ENCODE measurements around the gene CEACAM7.

The CEACAM7 gene

GRCh38 chr19:41699968-41700323 lies 11.9 kb upstream of the CEACAM7 start:
- H3K36me3 ChIP-seq (ENCODE audit: control insufficient read depth in 1 of 2, insufficient read depth in 2 of 2, low read length in 2 of 2), result no peaks in the 10 kb centered on the region
- WGBS (ENCODE audit: extremely low coverage, insufficient coverage, insufficient read length), result no CpG with 5 or more reads among the region's 2 CpGs
- no peak overlapping the region for H3K23ac ChIP-seq (ENCODE audit: low read length)
- no peak overlapping the region for H2AFZ ChIP-seq (ENCODE audit: insufficient read depth, low read length, poor library complexity)
- H4K8ac ChIP-seq (ENCODE audit: low read depth, low read length), result no peak overlapping the region
- H2BK12ac ChIP-seq (ENCODE audit: low read length), result no peak overlapping the region
- no peak overlapping the region for H4K12ac ChIP-seq (ENCODE audit: low read depth, low read length)
- no peak overlapping the region for H3K18ac ChIP-seq (ENCODE audit: low read length)
- H3K4me3 ChIP-seq (ENCODE audit: low read depth, low read length), result no peak overlapping the region
- no peak overlapping the region for H3K4ac ChIP-seq (ENCODE audit: low read depth, low read length)
- no peak overlapping the region for H3K27ac ChIP-seq (ENCODE audit: low read depth, low read length)
- no peaks in the 10 kb centered on the region for H3K79me2 ChIP-seq (ENCODE audit: control insufficient read depth, insufficient read depth, low read length, poor library complexity)
- no peak overlapping the region for H3K9ac ChIP-seq (ENCODE audit: low read length)
- no peak overlapping the region for H4K91ac ChIP-seq (ENCODE audit: low read depth, low read length)
- H3K9me3 ChIP-seq (ENCODE audit: insufficient read depth, low read depth, low read length), result peaks cover 64% of the 10 kb centered on the region
- H3K27me3 ChIP-seq (ENCODE audit: insufficient read depth, low read length), result no peaks in the 10 kb centered on the region
- no peak overlapping the region for H2BK120ac ChIP-seq (ENCODE audit: insufficient read depth, low read length, poor library complexity)
- no peak for DNase-seq
- no peak overlapping the region for H3K14ac ChIP-seq (ENCODE audit: low read length)
- no peak overlapping the region for H2AK5ac ChIP-seq (ENCODE audit: low read length)
- H3K4me1 ChIP-seq (ENCODE audit: control insufficient read depth in 1 of 2, insufficient read depth in 2 of 2, low read length in 2 of 2), result no peaks in the 10 kb centered on the region
- H3K4me2 ChIP-seq (ENCODE audit: low read length), result no peak overlapping the region
- H3K79me1 ChIP-seq (ENCODE audit: low read length), result no peaks in the 10 kb centered on the region
- H2BK5ac ChIP-seq (ENCODE audit: low read depth, low read length, poor library complexity), result no peak overlapping the region

GRCh38 chr19:41699231-41699967 lies 11.3 kb upstream of the CEACAM7 start:
- H3K4me1 ChIP-seq (ENCODE audit: control insufficient read depth in 1 of 2, insufficient read depth in 2 of 2, low read length in 2 of 2), result no peaks in the 10 kb centered on the region
- no peak overlapping the region for H3K4me2 ChIP-seq (ENCODE audit: low read length)
- H3K27me3 ChIP-seq (ENCODE audit: insufficient read depth, low read length), result no peaks in the 10 kb centered on the region
- H4K12ac ChIP-seq (ENCODE audit: low read depth, low read length), result no peak overlapping the region
- H3K18ac ChIP-seq (ENCODE audit: low read length), result no peak overlapping the region
- no peak overlapping the region for H3K9ac ChIP-seq (ENCODE audit: low read length)
- H2BK12ac ChIP-seq (ENCODE audit: low read length), result no peak overlapping the region
- no peak overlapping the region for H3K27ac ChIP-seq (ENCODE audit: low read depth, low read length)
- no peak overlapping the region for H2BK5ac ChIP-seq (ENCODE audit: low read depth, low read length, poor library complexity)
- DNase-seq, result no peak
- no peak overlapping the region for H3K4ac ChIP-seq (ENCODE audit: low read depth, low read length)
- no peak overlapping the region for H3K14ac ChIP-seq (ENCODE audit: low read length)
- H3K4me3 ChIP-seq (ENCODE audit: low read depth, low read length), result peak overlapping the region; percentile 27
- no peak overlapping the region for H4K8ac ChIP-seq (ENCODE audit: low read depth, low read length)
- no peak overlapping the region for H2AFZ ChIP-seq (ENCODE audit: insufficient read depth, low read length, poor library complexity)
- no peak overlapping the region for H2AK5ac ChIP-seq (ENCODE audit: low read length)
- H3K79me1 ChIP-seq (ENCODE audit: low read length), result no peaks in the 10 kb centered on the region
- no peaks in the 10 kb centered on the region for H3K36me3 ChIP-seq (ENCODE audit: control insufficient read depth in 1 of 2, insufficient read depth in 2 of 2, low read length in 2 of 2)
- no CpG with 5 or more reads among the region's 17 CpGs for WGBS (ENCODE audit: extremely low coverage, insufficient coverage, insufficient read length)
- peaks cover 68% of the 10 kb centered on the region for H3K9me3 ChIP-seq (ENCODE audit: insufficient read depth, low read depth, low read length)
- H3K23ac ChIP-seq (ENCODE audit: low read length), result no peak overlapping the region
- no peak overlapping the region for H4K91ac ChIP-seq (ENCODE audit: low read depth, low read length)
- no peaks in the 10 kb centered on the region for H3K79me2 ChIP-seq (ENCODE audit: control insufficient read depth, insufficient read depth, low read length, poor library complexity)
- no peak overlapping the region for H2BK120ac ChIP-seq (ENCODE audit: insufficient read depth, low read length, poor library complexity)

GRCh38 chr19:41698746-41699230 lies 10.7 kb upstream of the CEACAM7 start:
- no peak overlapping the region for H2BK12ac ChIP-seq (ENCODE audit: low read length)
- no peak overlapping the region for H4K12ac ChIP-seq (ENCODE audit: low read depth, low read length)
- H3K4ac ChIP-seq (ENCODE audit: low read depth, low read length), result no peak overlapping the region
- no peaks in the 10 kb centered on the region for H3K27me3 ChIP-seq (ENCODE audit: insufficient read depth, low read length)
- H3K79me2 ChIP-seq (ENCODE audit: control insufficient read depth, insufficient read depth, low read length, poor library complexity), result no peaks in the 10 kb centered on the region
- no peaks in the 10 kb centered on the region for H3K79me1 ChIP-seq (ENCODE audit: low read length)
- no peak for DNase-seq
- H2AFZ ChIP-seq (ENCODE audit: insufficient read depth, low read length, poor library complexity), result no peak overlapping the region
- no peak overlapping the region for H3K27ac ChIP-seq (ENCODE audit: low read depth, low read length)
- H4K8ac ChIP-seq (ENCODE audit: low read depth, low read length), result no peak overlapping the region
- peaks cover 67% of the 10 kb centered on the region for H3K9me3 ChIP-seq (ENCODE audit: insufficient read depth, low read depth, low read length)
- no peak overlapping the region for H3K4me3 ChIP-seq (ENCODE audit: low read depth, low read length)
- H2AK5ac ChIP-seq (ENCODE audit: low read length), result no peak overlapping the region
- no peak overlapping the region for H3K23ac ChIP-seq (ENCODE audit: low read length)
- no peak overlapping the region for H3K18ac ChIP-seq (ENCODE audit: low read length)
- no peak overlapping the region for H2BK120ac ChIP-seq (ENCODE audit: insufficient read depth, low read length, poor library complexity)
- no peaks in the 10 kb centered on the region for H3K4me1 ChIP-seq (ENCODE audit: control insufficient read depth in 1 of 2, insufficient read depth in 2 of 2, low read length in 2 of 2)
- WGBS (ENCODE audit: extremely low coverage, insufficient coverage, insufficient read length), result no CpG with 5 or more reads among the region's 1 CpG
- H4K91ac ChIP-seq (ENCODE audit: low read depth, low read length), result no peak overlapping the region
- no peaks in the 10 kb centered on the region for H3K36me3 ChIP-seq (ENCODE audit: control insufficient read depth in 1 of 2, insufficient read depth in 2 of 2, low read length in 2 of 2)
- no peak overlapping the region for H2BK5ac ChIP-seq (ENCODE audit: low read depth, low read length, poor library complexity)
- H3K9ac ChIP-seq (ENCODE audit: low read length), result no peak overlapping the region
- no peak overlapping the region for H3K14ac ChIP-seq (ENCODE audit: low read length)
- no peak overlapping the region for H3K4me2 ChIP-seq (ENCODE audit: low read length)

- H3K27me3 ChIP-seq (ENCODE audit: insufficient read depth, low read length), result no peaks in the 10 kb centered on the region
- WGBS (ENCODE audit: extremely low coverage, insufficient coverage, insufficient read length), result no CpG with 5 or more reads among the region's 9 CpGs
- no peak overlapping the region for H3K14ac ChIP-seq (ENCODE audit: low read length)
- no peak overlapping the region for H3K4me2 ChIP-seq (ENCODE audit: low read length)
- H2AFZ ChIP-seq (ENCODE audit: insufficient read depth, low read length, poor library complexity), result no peak overlapping the region
- H4K8ac ChIP-seq (ENCODE audit: low read depth, low read length), result no peak overlapping the region
- H3K23ac ChIP-seq (ENCODE audit: low read length), result no peak overlapping the region
- DNase-seq, result no peak
- H3K4ac ChIP-seq (ENCODE audit: low read depth, low read length), result no peak overlapping the region
- H4K12ac ChIP-seq (ENCODE audit: low read depth, low read length), result no peak overlapping the region
- H2BK5ac ChIP-seq (ENCODE audit: low read depth, low read length, poor library complexity), result no peak overlapping the region
- H3K79me1 ChIP-seq (ENCODE audit: low read length), result no peaks in the 10 kb centered on the region
- H3K27ac ChIP-seq (ENCODE audit: low read depth, low read length), result no peak overlapping the region
- H3K9me3 ChIP-seq (ENCODE audit: insufficient read depth, low read depth, low read length), result peaks cover 62% of the 10 kb centered on the region
- no peak overlapping the region for H2AK5ac ChIP-seq (ENCODE audit: low read length)
- H3K18ac ChIP-seq (ENCODE audit: low read length), result no peak overlapping the region
- H2BK120ac ChIP-seq (ENCODE audit: insufficient read depth, low read length, poor library complexity), result no peak overlapping the region
- H3K36me3 ChIP-seq (ENCODE audit: control insufficient read depth in 1 of 2, insufficient read depth in 2 of 2, low read length in 2 of 2), result no peaks in the 10 kb centered on the region
- H3K4me3 ChIP-seq (ENCODE audit: low read depth, low read length), result no peak overlapping the region
- no peak overlapping the region for H2BK12ac ChIP-seq (ENCODE audit: low read length)
- H3K4me1 ChIP-seq (ENCODE audit: control insufficient read depth in 1 of 2, insufficient read depth in 2 of 2, low read length in 2 of 2), result no peaks in the 10 kb centered on the region
- H3K79me2 ChIP-seq (ENCODE audit: control insufficient read depth, insufficient read depth, low read length, poor library complexity), result no peaks in the 10 kb centered on the region
- H3K9ac ChIP-seq (ENCODE audit: low read length), result no peak overlapping the region
- H4K91ac ChIP-seq (ENCODE audit: low read depth, low read length), result no peak overlapping the region
Observed at GRCh38 chr19:41697198-41697855, 9.3 kb upstream of the CEACAM7 start.
